ENCODE results near the gene KRTAP9-9.

GRCh38 chr17:41278176-41278955 lies 23.2 kb downstream of the KRTAP9-9 start:
- TF ChIP-seq POLR2A (IDR thresholded peaks at IDR 0.05) (no peak), CTCF (IDR thresholded peaks at IDR 0.05) (no peak)

Data from adrenal gland (tissue), 5 donors.